CD4-positive, alpha-beta T cell treated with Interleukin-15 for 4 hours (primary cell): ENCODE measurements around the gene APOBEC2.
"Not testable (repeated sequence)": the region's sequence is repeated elsewhere in the genome, so short reads cannot be mapped to it uniquely, and the experiment has no call there.

Source experiments
- DNase-seq: peaks from one replicate; pipeline ENCODE4 v3.0.0-alpha.2; 2020; ENCODE audit warnings: low spot score

The APOBEC2 gene

DNA sequence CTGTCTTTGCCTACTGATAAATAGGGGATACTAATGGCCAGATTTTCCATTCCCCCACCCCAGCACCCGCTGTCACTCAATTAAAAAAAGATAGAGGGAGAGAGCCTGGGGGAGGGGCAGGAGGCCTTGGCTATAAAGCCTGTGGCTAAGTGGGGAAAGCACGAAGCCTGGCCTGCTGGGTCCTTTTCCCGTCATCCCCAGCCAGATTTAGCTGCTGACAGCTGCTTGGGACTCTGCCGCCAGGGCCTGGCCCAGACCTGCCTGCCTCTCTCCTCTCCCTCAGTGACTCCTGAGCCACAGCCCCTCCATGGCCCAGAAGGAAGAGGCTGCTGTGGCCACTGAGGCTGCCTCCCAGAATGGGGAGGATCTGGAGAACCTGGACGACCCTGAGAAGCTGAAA lies at the start of gene APOBEC2:
Gene APOBEC2, plus strand, starts transcription at position 162 of the 400 bp plus-strand sequence. Its CDS starts 146 bp downstream, at position 308.
- DNase-seq, result no peak

DNA sequence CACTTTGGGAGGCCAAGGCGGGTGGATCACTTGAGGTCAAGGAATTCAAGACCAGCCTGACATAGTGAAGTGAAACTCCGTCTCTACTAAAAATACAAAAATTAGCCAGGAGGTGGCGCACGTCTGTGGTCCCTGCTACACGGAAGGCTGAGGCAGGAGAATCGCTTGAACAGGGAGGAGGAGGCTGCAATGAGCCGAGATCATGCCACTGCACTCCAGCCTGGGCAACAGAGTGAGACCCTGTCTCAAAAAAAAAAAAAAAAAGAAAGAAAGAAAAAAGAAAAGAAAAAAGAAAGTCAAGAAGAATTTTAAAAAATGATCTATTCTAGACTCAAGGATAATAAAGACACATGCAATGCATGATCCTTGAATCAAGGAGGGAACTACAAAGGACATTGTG lies 46.8 kb upstream of the APOBEC2 start:
- peak; percentile 67 for DNase-seq

DNA sequence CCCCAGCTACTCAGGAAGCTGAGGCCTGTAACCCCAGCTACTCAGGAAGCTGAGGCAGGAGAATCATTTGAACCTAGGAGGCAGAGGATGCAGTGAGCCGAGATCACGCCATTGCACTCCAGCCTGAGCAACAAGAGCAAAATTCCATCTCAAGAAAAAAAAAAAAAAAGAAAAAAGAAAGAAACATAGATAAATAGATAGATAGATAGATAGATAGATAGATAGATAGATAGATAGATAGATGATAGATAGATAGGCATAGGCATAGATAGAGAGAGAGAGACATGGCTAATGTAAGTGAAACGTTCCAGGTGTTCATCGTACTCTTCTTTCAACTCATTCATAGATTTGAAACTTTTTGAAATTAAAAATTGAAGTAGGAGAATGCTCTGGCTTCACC lies 46.0 kb upstream of the APOBEC2 start:
- not testable (repeated sequence) for DNase-seq

DNA sequence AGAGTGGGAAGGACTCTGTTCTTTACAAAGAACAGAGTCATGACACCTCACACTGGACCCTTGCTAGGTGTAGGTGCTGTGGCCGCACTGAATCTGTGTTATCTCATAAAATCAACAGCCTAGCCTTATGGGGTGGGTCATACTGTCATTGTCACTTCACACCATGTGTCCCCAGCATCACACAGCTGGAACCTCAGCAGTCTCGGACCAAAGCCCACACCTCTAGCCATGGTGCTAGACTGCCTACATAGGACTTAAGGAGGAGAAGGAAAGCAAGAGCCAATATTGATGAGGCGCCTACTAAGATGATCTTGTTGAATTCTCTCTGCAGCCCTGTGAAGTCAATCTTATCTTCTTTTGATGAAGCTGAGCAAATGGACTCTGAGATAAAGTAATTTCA lies 45.0 kb upstream of the APOBEC2 start:
- no peak for DNase-seq

DNA sequence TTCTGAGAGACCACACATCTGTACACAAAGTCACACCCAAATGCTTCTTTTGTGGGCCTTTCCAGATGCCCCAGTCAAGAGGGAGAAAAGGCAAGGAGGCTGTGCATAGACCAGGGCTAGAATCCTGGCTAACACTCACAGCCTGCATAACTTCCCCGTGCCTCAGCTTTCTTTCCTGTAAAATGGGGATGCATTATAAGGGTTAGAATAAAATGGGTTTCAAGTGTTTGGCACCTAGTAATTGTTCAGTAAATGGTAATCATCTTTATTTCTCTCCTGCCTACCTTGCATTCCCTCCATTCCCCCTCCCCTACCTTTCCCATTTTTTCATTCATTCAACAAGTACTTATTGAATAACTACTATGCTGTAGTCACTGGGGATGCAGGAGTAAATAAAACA lies 43.3 kb upstream of the APOBEC2 start:
- no peak for DNase-seq

DNA sequence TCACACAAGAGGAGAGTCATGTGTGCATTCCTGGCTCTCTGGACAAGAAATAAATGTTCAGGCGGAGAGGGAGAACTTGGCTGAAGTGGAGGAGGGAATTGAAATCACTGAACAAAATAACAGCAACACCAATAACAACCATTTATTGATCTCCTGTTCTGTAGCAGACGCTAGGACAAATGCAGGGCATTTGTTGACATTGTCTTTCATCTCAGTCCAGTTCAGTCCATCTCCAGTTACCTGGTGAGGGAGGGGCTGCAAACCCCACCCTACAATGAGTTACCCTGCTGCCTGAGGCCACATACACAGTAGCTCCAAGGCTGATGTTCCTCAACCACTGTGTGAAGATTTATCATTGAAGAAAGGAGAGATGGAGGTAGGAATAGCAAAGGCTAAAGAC lies 41.3 kb upstream of the APOBEC2 start:
- DNase-seq, result no peak

DNA sequence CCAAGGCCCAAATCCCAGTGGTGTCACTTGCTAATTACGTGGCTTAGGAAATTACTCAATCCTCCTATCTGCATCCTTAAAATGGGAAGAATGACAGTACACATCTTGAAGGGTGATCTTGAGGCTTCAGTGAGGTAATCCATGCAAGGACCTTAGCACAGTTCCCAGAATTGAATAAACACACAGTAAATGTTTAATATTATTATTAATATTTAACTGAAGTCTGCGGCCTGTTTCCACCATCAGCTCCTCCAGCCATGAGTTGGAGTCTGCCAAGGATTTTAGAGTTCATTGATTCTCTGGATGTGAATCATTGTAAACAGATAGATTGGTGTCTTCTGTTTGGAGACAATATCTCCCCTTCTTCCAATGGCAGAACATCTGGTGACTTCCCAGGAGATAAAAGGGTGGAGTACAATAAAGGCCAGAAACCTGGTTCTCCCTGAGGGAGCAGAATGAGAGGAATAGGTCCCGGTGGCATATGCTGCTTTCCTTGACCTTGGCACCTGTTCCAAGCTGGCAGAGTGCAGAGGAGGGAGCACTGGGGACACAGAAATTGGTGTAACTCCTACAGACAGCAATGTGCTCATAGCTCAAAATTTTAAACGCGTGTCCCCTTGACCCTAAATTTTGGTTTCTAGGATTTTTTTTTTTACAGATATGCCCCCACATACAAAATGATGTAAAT lies 39.4 kb upstream of the APOBEC2 start:
- DNase-seq, result no peak

DNA sequence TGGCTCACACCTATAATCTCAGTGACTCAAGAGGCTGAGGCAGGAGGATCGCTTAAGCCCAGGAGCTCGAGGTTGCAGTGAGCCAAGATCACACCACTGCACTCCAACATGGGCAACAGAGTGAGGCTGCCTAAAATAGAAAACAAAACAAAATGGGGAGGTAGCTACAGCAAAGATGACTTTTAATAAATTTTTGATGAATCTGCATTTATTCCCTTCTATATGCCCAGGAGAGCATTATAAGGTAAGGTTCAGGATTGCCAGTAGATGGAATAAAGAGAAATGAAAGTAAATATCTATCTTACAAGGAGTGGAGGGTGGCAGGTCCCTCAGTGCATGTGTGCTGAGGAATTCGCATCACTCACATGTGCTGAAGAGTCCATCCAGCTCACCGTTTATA lies 38.2 kb upstream of the APOBEC2 start:
- DNase-seq, result no peak

DNA sequence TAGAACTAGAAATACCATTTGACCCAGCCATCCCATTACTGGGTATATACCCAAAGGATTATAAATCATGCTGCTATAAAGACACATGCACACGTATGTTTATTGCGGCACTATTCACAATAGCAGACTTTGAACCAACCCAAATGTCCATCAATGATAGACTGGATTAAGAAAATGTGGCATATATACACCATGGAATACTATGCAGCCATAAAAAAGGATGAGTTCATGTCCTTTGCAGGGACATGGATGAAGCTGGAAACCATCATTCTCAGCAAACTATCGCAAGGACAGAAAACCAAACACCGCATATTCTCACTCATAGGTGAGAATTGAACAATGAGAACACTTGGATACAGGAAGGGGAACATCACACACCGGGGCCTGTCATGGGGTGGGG lies 37.1 kb upstream of the APOBEC2 start:
- DNase-seq, result not testable (repeated sequence)

DNA sequence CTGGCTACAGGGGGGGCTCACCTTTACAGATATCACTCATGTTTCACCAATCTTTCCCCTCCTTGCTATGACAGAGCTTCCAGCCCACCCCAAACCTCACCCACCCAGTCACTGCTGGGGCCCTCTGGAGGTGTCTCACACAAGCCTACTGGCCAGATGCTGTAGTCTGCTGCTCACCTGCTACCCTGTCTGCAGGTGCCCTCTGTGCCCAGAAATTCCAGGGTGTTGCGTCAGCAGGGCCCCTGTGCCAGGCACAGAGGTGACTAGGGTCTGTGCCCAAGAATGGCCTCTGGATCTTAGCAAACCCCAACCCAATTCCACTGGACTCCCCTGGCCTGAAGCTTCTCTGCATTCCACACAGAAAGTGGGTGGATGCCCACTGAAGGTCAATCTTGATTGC lies 35.3 kb upstream of the APOBEC2 start:
- DNase-seq, result no peak

DNA sequence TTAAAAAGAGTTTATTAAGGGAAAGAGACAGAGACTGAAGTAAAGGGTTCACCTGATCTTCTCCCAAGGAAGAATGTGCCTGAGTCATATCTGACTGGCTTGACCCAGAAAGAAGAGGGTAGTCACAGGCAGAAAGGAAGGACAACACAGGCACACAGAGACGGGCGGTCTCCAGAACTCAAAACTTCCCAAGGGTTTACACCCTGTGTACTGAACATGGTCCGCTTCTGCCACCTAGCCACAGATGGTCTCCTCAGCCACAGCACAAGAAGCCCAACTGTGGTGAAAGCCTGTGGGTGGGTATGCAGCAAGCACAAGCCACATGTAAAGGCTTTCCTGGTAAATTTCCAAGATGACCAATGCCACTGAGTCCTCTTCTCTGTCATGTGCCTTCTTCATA lies 31.2 kb upstream of the APOBEC2 start:
- no peak for DNase-seq

DNA sequence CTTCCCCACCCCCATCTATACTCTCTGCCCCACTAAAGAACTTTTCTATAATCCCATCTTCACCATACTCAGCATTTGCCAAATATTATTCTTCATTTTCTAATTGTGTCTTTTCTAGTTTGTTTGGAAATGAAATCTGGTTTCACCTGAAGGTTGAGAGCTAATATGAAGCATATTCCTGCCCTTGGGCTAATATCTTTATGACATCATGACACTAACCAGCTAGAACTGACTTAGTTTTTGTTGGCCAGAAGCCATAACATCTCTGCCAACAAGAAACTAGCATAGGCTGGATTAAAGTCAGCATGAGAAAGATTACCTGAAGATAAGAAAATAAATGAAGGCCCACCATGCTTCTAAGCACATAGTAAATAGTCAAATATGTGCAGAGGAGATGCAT lies 30.7 kb upstream of the APOBEC2 start:
- no peak for DNase-seq

DNA sequence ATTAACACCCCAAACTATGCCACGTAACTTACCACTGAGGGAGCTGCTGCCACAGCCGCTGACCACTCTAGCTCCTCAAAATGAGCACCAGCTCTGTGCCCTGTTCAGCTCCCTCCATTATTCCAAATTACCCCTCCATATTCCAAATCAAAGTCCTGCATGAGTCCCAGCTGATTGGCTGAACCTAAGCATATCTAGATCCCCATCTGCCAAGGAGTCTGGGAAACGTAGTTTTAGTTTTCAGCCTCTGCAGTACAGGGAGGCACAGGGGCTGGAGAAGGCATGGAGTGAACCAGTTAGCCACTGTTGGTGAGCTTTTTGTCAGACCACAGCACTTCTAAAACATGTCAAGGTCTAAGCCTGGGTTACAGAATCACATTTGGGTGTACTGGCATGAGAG lies 29.9 kb upstream of the APOBEC2 start:
- no peak for DNase-seq

DNA sequence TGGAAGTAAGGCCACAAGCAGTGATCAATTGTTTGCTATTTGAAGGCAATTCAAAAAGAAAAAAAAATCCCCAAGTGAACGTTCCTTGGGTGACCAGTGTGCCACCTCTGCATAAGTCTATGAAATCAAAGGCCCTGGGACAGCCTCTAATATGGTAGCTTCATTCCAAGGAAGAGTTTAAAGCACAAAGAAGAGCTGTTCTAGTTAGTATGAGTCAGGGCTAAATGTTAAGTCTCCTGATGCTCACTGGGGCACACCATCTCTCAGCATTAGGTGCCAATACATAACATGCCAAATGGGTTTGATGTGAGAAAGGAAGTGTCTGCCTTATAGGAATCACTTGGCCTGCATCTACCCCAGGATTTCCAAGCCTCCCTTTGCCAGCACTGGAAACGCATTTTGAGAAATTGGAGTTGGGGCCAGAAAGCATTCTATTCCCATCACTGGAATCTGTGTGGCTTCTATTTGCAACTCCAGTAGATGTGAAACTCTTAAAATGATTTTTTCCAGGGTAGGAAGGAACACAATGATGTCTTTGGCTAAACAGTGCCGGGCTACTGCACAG lies 27.0 kb upstream of the APOBEC2 start:
- DNase-seq, result no peak

DNA sequence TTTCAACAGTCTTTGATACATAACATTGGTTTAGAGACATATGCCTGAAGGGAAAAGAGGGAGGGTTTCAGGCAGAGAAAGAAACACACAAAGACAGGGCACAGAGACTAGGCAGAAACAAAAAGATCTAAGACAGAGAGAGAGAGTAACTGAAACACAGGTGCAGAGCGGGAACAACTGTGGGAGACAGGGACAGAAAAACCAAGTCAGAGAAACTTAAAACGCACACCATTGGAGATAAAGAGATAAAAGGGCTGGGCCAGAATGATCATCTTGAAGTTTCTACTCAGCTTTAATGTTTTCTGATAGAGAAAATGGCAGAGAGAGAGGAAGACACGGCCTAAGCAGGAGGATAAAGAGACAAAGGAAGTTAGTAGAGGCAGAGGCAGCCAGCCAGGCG lies 25.8 kb upstream of the APOBEC2 start:
- no peak for DNase-seq

DNA sequence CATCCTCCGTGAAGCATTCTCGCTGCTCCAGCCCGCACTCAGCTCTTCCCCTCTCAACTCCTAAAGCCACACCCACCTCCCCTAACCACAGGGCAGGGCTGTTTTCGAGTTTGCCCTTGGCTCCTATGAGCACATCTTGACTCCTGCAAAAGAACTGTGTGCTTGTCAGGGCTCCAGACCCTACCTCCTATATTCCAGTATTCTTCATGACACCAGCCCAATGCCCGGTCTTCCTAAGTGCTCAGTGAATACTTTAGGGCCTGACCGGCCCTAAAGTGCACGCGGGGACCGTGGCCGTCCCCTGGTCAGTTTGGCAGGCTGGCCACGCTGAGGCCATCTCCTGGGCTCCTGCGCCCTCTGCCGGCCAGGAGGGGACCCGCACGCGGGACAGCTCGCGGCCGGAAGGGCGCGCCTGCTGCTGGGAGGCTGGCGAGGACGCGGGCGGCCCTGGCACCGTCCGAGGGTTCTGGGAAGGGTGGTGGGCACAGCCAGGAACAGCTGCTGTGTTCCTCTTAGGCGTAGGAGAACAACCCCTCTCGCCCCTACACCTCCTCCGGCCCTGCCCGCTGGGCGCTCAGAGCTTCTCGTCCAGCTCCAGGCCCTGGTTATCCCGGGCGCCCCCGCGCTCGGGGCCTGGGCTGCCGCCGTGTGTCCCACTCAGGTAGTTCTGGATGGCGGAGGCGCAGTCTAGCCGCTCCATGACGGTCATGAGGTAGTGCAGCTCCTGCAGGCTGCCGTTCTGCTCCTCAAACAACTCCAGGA lies 25.0 kb upstream of the APOBEC2 start:
- DNase-seq, result peak; percentile 73

DNA sequence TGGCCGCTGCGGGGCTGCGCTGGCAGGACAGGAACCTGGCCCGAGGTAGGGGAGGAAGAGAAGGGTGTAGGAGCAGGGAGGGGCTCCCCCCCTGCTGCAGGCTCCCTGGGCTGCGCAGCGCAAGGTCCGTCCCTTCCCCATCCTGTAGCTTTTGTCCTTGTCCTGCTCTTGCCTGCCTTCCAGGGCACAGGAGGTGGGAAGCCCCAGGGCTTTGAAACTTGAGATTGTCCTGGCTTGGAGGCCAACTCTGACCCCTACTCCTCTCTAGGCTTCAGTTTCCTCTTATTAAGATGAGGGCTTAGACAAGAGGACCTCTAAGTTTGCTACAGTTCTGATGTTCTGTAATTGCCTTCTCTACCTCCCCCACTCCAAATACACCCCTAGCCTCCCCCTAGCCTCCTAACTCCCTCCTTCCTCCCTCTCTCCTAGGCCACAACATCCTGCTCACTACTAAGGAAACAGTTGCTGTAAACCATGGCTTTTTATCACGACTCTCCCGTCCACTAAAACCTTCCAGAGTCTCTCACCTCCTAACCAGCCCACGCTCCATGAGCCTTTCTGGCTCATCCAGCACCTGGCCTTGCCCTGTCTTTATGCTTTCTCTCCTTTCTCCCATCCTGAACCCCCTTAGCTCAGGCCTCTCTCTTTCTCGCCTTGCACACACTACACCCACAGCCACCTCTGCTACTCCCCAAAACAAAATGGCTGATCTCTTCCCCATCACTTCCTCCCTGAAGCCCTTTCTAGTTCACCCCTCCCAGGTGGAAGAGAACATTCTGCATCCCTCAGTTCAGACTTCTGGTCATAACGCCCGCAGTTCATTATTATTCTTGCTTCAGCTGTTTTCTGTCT lies 24.2 kb upstream of the APOBEC2 start:
- DNase-seq, result no peak

DNA sequence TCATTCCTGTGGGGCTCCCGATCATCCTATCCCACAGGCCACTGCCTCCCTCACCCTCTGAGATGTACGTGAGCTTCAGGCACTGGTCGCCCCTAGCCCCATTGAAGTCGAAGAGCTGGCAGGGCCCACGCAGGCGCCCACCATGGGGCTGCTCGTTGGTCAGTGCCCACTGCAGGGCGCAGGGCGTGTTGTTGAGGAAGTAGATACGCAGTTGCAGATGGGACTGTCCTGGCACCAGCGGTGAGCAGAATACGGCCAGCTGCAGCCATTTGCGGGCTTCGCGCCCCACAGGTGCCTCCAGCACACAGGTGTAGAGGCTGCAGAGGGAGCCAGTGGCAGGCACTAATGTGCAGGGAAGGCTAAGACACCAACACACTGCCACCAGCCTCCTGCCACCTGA lies 20.2 kb upstream of the APOBEC2 start:
- no peak for DNase-seq

DNA sequence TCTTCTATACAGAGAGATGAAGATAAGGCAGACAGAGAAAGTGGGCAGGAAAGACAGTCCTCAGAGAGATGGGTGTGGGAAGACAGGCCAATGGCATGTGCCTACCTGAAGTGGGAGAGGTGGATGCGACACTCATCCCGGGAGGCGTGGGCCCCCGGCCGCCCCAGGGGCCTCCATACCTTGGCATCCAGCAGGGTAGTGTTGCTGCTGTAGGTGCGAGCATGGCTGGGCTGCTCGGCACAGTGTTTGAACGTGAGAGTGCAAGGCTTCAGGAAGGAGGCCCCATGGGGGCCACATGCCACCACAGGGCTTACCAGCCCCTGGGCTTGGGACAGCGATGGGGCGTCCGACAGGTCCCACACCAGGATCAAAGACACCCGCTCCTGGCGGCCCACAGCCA lies 19.2 kb upstream of the APOBEC2 start:
- DNase-seq, result no peak

DNA sequence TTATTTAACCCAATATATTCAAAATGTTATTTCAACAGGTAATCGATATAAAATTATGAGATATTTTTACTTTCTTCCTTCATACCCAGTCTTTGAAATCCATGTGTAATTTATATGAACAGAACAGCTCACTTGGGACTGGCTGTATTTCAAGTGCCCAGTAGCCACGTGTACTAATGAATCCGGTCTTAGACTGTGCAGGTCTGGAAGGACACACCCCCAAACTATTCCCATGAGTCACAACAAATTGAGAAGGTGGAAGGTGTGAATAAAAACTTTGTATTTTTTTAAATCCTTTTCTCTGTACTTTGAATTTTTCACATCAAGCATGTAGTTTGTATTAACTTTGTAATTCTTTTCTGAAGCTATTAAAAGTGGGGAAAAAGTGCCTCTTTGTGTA lies 16.8 kb upstream of the APOBEC2 start:
- DNase-seq, result no peak

DNA sequence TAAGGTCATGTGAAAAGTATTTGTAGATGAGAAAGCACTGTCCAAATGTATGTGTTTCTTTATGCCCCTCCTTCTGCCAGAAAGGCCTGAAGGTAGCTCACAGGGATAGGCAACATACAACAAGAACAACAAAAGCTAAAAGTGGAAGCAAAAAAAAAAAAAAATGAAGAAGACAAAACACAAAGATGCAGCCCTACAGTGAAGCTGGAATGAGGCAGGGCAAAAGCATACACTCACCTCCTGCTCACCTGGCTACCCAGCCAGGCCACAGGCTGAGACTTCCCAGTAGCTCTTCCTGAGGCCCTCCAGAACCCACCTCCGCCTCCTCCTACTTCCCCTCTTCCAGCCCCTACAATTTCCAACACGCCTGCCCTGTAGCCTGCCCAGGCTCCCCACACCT lies 16.4 kb upstream of the APOBEC2 start:
- no peak for DNase-seq

DNA sequence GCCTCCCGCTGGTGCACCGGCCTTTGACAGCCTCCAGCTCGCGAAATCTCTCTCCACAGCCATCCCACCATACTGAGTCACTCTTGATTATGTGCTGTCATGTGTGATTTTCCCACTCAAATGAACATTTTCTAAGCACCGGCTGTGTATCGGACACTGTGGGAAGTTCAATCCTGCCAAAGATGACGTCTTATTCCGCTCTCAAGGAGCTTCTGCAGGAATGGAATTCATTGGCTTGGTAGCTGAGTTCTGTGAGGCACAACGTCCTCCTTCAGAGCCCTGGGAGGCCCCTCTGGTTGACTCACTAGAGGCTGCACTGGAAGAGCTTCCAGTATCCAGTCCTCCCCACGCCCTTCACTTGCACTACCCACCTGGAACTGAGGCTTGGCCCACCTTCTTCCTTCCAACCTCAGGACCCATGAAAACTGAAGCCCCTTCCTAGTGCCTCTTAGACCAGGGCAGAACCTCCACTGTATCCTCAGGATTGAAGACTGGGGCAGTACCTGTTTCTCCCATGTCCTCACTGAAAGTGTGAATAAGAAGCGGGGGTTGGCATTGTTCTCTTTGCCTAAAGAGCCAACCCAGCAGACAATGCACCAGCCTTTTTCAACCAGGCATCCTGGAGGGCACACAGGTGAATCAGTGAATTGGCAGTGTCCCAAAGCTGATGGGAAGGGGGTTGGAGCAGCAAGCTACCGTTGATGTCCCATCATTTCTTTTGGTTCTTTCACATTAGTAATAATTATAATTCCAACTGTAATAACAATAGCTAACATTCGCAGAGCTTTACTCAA lies 15.7 kb upstream of the APOBEC2 start:
- no peak for DNase-seq
